ENCODE measurements around the gene CCDC134.

CCDC134 gene

GRCh38 chr22:41800348-41801146, at the start of gene CCDC134:
Gene CCDC134, plus strand, starts transcription at chr22:41800679. Its CDS starts 8,212 bp downstream, at chr22:41808891.
- DNase-seq (ENCODE audit: low read depth), result peak; percentile 89

- DNase-seq (ENCODE audit: low read depth), result no peak
Observed at GRCh38 chr22:41752011-41752970, 48.2 kb upstream of the CCDC134 start.

GRCh38 chr22:41753984-41754383, 46.5 kb upstream of the CCDC134 start:
- no peak for DNase-seq (ENCODE audit: low read depth)

GRCh38 chr22:41757502-41757901, 43.0 kb upstream of the CCDC134 start:
- no peak for DNase-seq (ENCODE audit: low read depth)

- DNase-seq (ENCODE audit: low read depth), result no peak
Observed at GRCh38 chr22:41758231-41758630, 42.2 kb upstream of the CCDC134 start.

GRCh38 chr22:41762980-41763779, 37.3 kb upstream of the CCDC134 start:
- no peak for DNase-seq (ENCODE audit: low read depth)

GRCh38 chr22:41766476-41766875, 34.0 kb upstream of the CCDC134 start:
- no peak for DNase-seq (ENCODE audit: low read depth)

- DNase-seq (ENCODE audit: low read depth), result peak; percentile 69
Observed at GRCh38 chr22:41768430-41768829, 32.0 kb upstream of the CCDC134 start.

GRCh38 chr22:41770715-41771468, 29.6 kb upstream of the CCDC134 start:
- DNase-seq (ENCODE audit: low read depth), result peak; percentile 27

- DNase-seq (ENCODE audit: low read depth), result no peak
Observed at GRCh38 chr22:41772198-41772597, 28.3 kb upstream of the CCDC134 start.

- DNase-seq (ENCODE audit: low read depth), result peak; percentile 31
Observed at GRCh38 chr22:41772645-41773044, 27.8 kb upstream of the CCDC134 start.

- no peak for DNase-seq (ENCODE audit: low read depth)
Observed at GRCh38 chr22:41775338-41775737, 25.1 kb upstream of the CCDC134 start.

- DNase-seq (ENCODE audit: low read depth), result no peak
Observed at GRCh38 chr22:41775976-41776375, 24.5 kb upstream of the CCDC134 start.

GRCh38 chr22:41776381-41776780, 24.1 kb upstream of the CCDC134 start:
- no peak for DNase-seq (ENCODE audit: low read depth)

GRCh38 chr22:41777749-41778425, 22.6 kb upstream of the CCDC134 start:
- DNase-seq (ENCODE audit: low read depth), result no peak

- no peak for DNase-seq (ENCODE audit: low read depth)
Observed at GRCh38 chr22:41779929-41780505, 20.5 kb upstream of the CCDC134 start.

- DNase-seq (ENCODE audit: low read depth), result peak; percentile 69
Observed at GRCh38 chr22:41780746-41781505, 19.6 kb upstream of the CCDC134 start.

- no peak for DNase-seq (ENCODE audit: low read depth)
Observed at GRCh38 chr22:41781507-41781906, 19.0 kb upstream of the CCDC134 start.

GRCh38 chr22:41782316-41782715, 18.2 kb upstream of the CCDC134 start:
- no peak for DNase-seq (ENCODE audit: low read depth)

GRCh38 chr22:41782751-41783150, 17.7 kb upstream of the CCDC134 start:
- DNase-seq (ENCODE audit: low read depth), result no peak
